ENCODE results near the gene NSF.
"Not testable (repeated sequence)": the region's sequence is repeated elsewhere in the genome, so short reads cannot be mapped to it uniquely, and the experiment has no call there.

The NSF gene

GRCh38 chr17:46759141-46759540 lies 168.7 kb downstream of the NSF start:
- DNase-seq, result no peak

GRCh38 chr17:46763416-46763815 lies 172.9 kb downstream of the NSF start:
- no peak for DNase-seq

- DNase-seq, result no peak
These were observed 173.7 kb downstream of the NSF start for GRCh38 chr17:46764000-46764708.

GRCh38 chr17:46764709-46765401 lies 174.4 kb downstream of the NSF start:
- no peak for DNase-seq

GRCh38 chr17:46765453-46765852 lies 175.0 kb downstream of the NSF start:
- no peak for DNase-seq

- no peak for DNase-seq
These were observed 176.3 kb downstream of the NSF start for GRCh38 chr17:46766493-46767491.

GRCh38 chr17:46768540-46768870 lies 178.0 kb downstream of the NSF start:
- no peak for DNase-seq

GRCh38 chr17:46768896-46769295 lies 178.4 kb downstream of the NSF start:
- DNase-seq, result not testable (repeated sequence)

- no peak for DNase-seq
These were observed 179.3 kb downstream of the NSF start for GRCh38 chr17:46769531-46770438.

- no peak for DNase-seq
These were observed 180.0 kb downstream of the NSF start for GRCh38 chr17:46770439-46770817.

GRCh38 chr17:46770818-46771560 lies 180.5 kb downstream of the NSF start:
- no peak for DNase-seq

GRCh38 chr17:46771561-46772474 lies 181.3 kb downstream of the NSF start:
- no peak for DNase-seq

- DNase-seq, result no peak
These were observed 182.2 kb downstream of the NSF start for GRCh38 chr17:46772475-46773220.

- DNase-seq, result no peak
These were observed 182.7 kb downstream of the NSF start for GRCh38 chr17:46773221-46773605.

GRCh38 chr17:46773676-46774075 lies 183.2 kb downstream of the NSF start:
- no peak for DNase-seq

- no peak for DNase-seq
These were observed 183.8 kb downstream of the NSF start for GRCh38 chr17:46774108-46774737.

- DNase-seq, result no peak
These were observed 186.0 kb downstream of the NSF start for GRCh38 chr17:46776298-46777005.
